WTC11 (cell line): ENCODE data around the gene AOX1.

Experiments used
- ATF1 ChIP-seq: sonication (generic); formaldehyde crosslinking; IDR thresholded peaks from 2 replicates; pipeline ENCODE4 v1.8.1; 2023; ENCODE audit warnings: mild to moderate bottlenecking, moderate library complexity, missing genetic modification reagents
- CREB1 ChIP-seq: sonication (generic); formaldehyde crosslinking; IDR thresholded peaks from 2 replicates; pipeline ENCODE4 v1.8.0; 2023; ENCODE audit warnings: mild to moderate bottlenecking, missing genetic modification reagents
- CTCF ChIP-seq: fragments of 200-600 bp; IDR thresholded peaks from 2 replicates; pipeline ENCODE4 v1.8.0; 2022; ENCODE audit warnings: antibody characterized with exemption
- EMX1 ChIP-seq: fragments of 250-450 bp; sonication (Bioruptor Pico); IDR thresholded peaks from 2 replicates; pipeline ENCODE4 v1.8.0; 2021; ENCODE audit warnings: mild to moderate bottlenecking
- IRF1 ChIP-seq: sonication (generic); formaldehyde crosslinking; IDR thresholded peaks from 2 replicates; pipeline ENCODE4 v1.8.0; 2023; ENCODE audit warnings: missing genetic modification reagents
- MXD4 ChIP-seq: fragments of 250-450 bp; sonication (Bioruptor Pico); IDR thresholded peaks from 2 replicates; pipeline ENCODE4 v1.8.0; 2021; ENCODE audit warnings: mild to moderate bottlenecking, moderate library complexity, borderline replicate concordance
- NFATC4 ChIP-seq: fragments of 250-450 bp; sonication (Bioruptor Pico); IDR thresholded peaks from 2 replicates; pipeline ENCODE4 v1.9.0; 2021; ENCODE audit warnings: mild to moderate bottlenecking
- NFE2L1 ChIP-seq: sonication (generic); formaldehyde crosslinking; IDR thresholded peaks from 2 replicates; pipeline ENCODE4 v1.8.1; 2023; ENCODE audit warnings: missing genetic modification reagents
- NR2C2 ChIP-seq: sonication (generic); formaldehyde crosslinking; IDR thresholded peaks from 2 replicates; pipeline ENCODE4 v1.8.0; 2022; ENCODE audit warnings: mild to moderate bottlenecking, missing genetic modification reagents
- RELA ChIP-seq: sonication (generic); formaldehyde crosslinking; IDR thresholded peaks from 2 replicates; pipeline ENCODE4 v1.8.1; 2022; ENCODE audit warnings: missing genetic modification reagents, mild to moderate bottlenecking, borderline replicate concordance
- TCF7 ChIP-seq: sonication (generic); formaldehyde crosslinking; IDR thresholded peaks from 2 replicates; pipeline ENCODE4 v1.8.0; 2022; ENCODE audit warnings: mild to moderate bottlenecking, low read depth, missing genetic modification reagents, moderate library complexity
- USF1 ChIP-seq: sonication (generic); formaldehyde crosslinking; IDR thresholded peaks from 2 replicates; pipeline ENCODE4 v1.8.0; 2022; ENCODE audit warnings: mild to moderate bottlenecking, missing genetic modification reagents

GRCh38 chr2:200653021-200653420, 67.2 kb downstream of the AOX1 start:
- TF ChIP-seq NFATC4 (CRISPR knock-in tag) (no peak), CTCF (no peak), MXD4 (no peak), USF1 (CRISPR knock-in tag) (no peak), IRF1 (CRISPR knock-in tag) (no peak), CREB1 (CRISPR knock-in tag) (no peak), EMX1 (CRISPR knock-in tag) (no peak), TCF7 (CRISPR knock-in tag) (no peak), NFE2L1 (no peak), NR2C2 (CRISPR knock-in tag) (no peak), RELA (CRISPR knock-in tag) (no peak), ATF1 (CRISPR knock-in tag) (no peak)
